B cell (primary cell): ENCODE measurements around the gene TEX14. TPM values are rescaled to one million over a fixed set of nuclear protein-coding genes. Genes with fewer than 3 reads are reported as not detected.
A peak's percentile ranks its signal among the peaks of the same experiment; 100 is the strongest.

Source experiments
- ATAC-seq: fragments of 200-7000 bp; cut with Tn5 transposase; one replicate; pipeline ENCODE4 v1.10.0; 2021; ENCODE audit warnings: low read depth, mild to moderate bottlenecking, moderate number of reproducible peaks, moderate library complexity
- CTCF ChIA-PET: fragments of 350-600 bp; sonication (Branson Sonifier 250); formaldehyde crosslinking; loops from one replicate; lab custom pipeline; 2021; ENCODE audit warnings: antibody characterized with exemption, inconsistent platforms; lab: Charles Lee
- POLR2A ChIA-PET: fragments of 350-600 bp; sonication (Branson Sonifier 250); formaldehyde crosslinking; loops from one replicate; lab custom pipeline; 2021; ENCODE audit warnings: antibody characterized with exemption; lab: Charles Lee
- DNase-seq: peaks from one replicate; pipeline ENCODE4 v3.0.0; 2013
- H2AFZ ChIP-seq: 2 replicates; pipeline ENCODE4 v1.6.1; 2012; ENCODE audit warnings: mild to moderate bottlenecking, low read depth, low read length; ENCODE audit not compliant: insufficient read depth, poor library complexity, severe bottlenecking
- H3K27ac ChIP-seq, 2 donors: 1 replicate in 1 of 2; 2 replicates in 1 of 2; pipeline ENCODE4 v1.5.1; 2012 to 2013; ENCODE audit warnings: low read length in 2 of 2, mild to moderate bottlenecking in 2 of 2, moderate library complexity in 1 of 2
- H3K27me3 ChIP-seq, 4 experiments: fragments of 200-600 bp in 1 of 4; sonication (generic) in 1 of 4; replicated peaks in 1 of 4; 1 replicate in 2 of 4; 2 replicates in 2 of 4; pipeline versions ENCODE4 v1.6.1 to v1.7.0; 2013 to 2016; ENCODE audit warnings: low read length in 3 of 4, mild to moderate bottlenecking in 2 of 4, mixed read lengths in 1 of 4, moderate library complexity in 1 of 4; ENCODE audit not compliant: insufficient read depth in 4 of 4, control insufficient read depth in 3 of 4; ENCODE audit errors: control extremely low read depth in 1 of 4
- H3K36me3 ChIP-seq, 2 experiments: replicated peaks in 1 of 2; 1 replicate in 1 of 2; 2 replicates in 1 of 2; pipeline versions ENCODE4 v1.6.1 to v1.7.1; 2013; ENCODE audit warnings: low read length in 1 of 2; ENCODE audit not compliant: insufficient read depth in 2 of 2, control insufficient read depth in 1 of 2; ENCODE audit errors: control extremely low read depth in 1 of 2, extremely low read depth in 1 of 2
- H3K4me1 ChIP-seq, 2 donors: fragments of 200-600 bp in 1 of 2; sonication (generic) in 1 of 2; 1 replicate in 1 of 2; 2 replicates in 1 of 2; pipeline versions ENCODE4 v1.5.1 to v1.6.1; 2013 to 2017; ENCODE audit warnings: low read length in 2 of 2; ENCODE audit not compliant: control insufficient read depth in 2 of 2, insufficient read depth in 2 of 2
- H3K4me2 ChIP-seq: replicated peaks from 2 replicates; pipeline ENCODE3; 2012; ENCODE audit warnings: mild to moderate bottlenecking, low read depth, low read length; ENCODE audit not compliant: poor library complexity, severe bottlenecking
- H3K4me3 ChIP-seq, 5 experiments: fragments of 200-600 bp in 1 of 5; sonication (generic) in 1 of 5; 1 replicate in 3 of 5; 2 replicates in 2 of 5; pipeline versions ENCODE4 v1.5.1 to v1.7.0; 2011 to 2016; ENCODE audit warnings: low read length in 4 of 5, mild to moderate bottlenecking in 4 of 5, low read depth in 2 of 5, control low read depth in 1 of 5, moderate library complexity in 1 of 5; ENCODE audit not compliant: insufficient read depth in 1 of 5; ENCODE audit errors: control extremely low read depth in 1 of 5, extremely low read depth in 1 of 5
- H3K79me2 ChIP-seq: fragments of 200-600 bp; sonication (generic); one replicate; pipeline ENCODE4 v1.6.0; 2016; ENCODE audit warnings: low read length; ENCODE audit not compliant: control insufficient read depth, insufficient read depth
- H3K9ac ChIP-seq: fragments of 200-600 bp; sonication (generic); 2 replicates; pipeline ENCODE4 v1.6.1; 2017; ENCODE audit warnings: mild to moderate bottlenecking, low read length, moderate library complexity
- H3K9me3 ChIP-seq, 3 donors: one replicate each; pipeline versions ENCODE4 v1.6.1 to v1.7.1; 2013; ENCODE audit warnings: low read length in 2 of 3; ENCODE audit not compliant: control insufficient read depth in 2 of 3, insufficient read depth in 1 of 3; ENCODE audit errors: control extremely low read depth in 1 of 3
- H4K20me1 ChIP-seq: 2 replicates; pipeline ENCODE4 v1.6.0; 2012; ENCODE audit warnings: mild to moderate bottlenecking, low read length; ENCODE audit not compliant: insufficient read depth, control insufficient read depth, poor library complexity, severe bottlenecking
- H3K27ac Mint-ChIP-seq: one replicate; pipeline ENCODE4 v1.8.0; 2021; ENCODE audit warnings: mixed read lengths
- H3K27me3 Mint-ChIP-seq: one replicate; pipeline ENCODE4 v1.8.0; 2021; ENCODE audit warnings: mixed read lengths
- H3K4me1 Mint-ChIP-seq: one replicate; pipeline ENCODE4 v1.8.0; 2021; ENCODE audit warnings: mixed read lengths
- H3K4me3 Mint-ChIP-seq: one replicate; pipeline ENCODE4 v1.8.0; 2021; ENCODE audit warnings: mixed read lengths
- H3K9me3 Mint-ChIP-seq: one replicate; pipeline ENCODE4 v1.8.0; 2022; ENCODE audit warnings: mixed read lengths; ENCODE audit not compliant: insufficient read depth
- CTCF ChIP-seq: fragments of 200-600 bp; IDR thresholded peaks from one replicate; pipeline ENCODE4 v1.8.0; 2022; ENCODE audit warnings: antibody characterized with exemption, mild to moderate bottlenecking
- EZH2 ChIP-seq: IDR thresholded peaks from 2 replicates; pipeline ENCODE4 v1.6.1; 2012; ENCODE audit warnings: borderline replicate concordance, low read depth, mild to moderate bottlenecking, moderate library complexity, low read length; ENCODE audit not compliant: insufficient read depth, poor library complexity, severe bottlenecking
- WGBS: methylation state at CpG from one replicate; pipeline ENCODE4 v1.1.5; 2013; ENCODE audit warnings: missing lambda C conversion rate; ENCODE audit not compliant: insufficient coverage; 5-methylcytosine and 5-hydroxymethylcytosine counted together
- intact Hi-C: fragments of 100-400 bp; cut with micrococcal nuclease; formaldehyde crosslinking; loops from one replicate; pipeline ENCODE4 v1.10.0; 2022
- polyA plus RNA-seq: library from polyadenylated mRNA; depleted of rRNA; stranded (reverse); fragments of >200 nt; gene quantifications from 2 replicates; pipeline ENCODE4 v1.2.3, GENCODE V29; 2012
- total RNA-seq, 2 donors: library from RNA; stranded (reverse); fragments of 120-200 nt in 1 of 2; gene quantifications; 1 replicate in 1 of 2; 2 replicates in 1 of 2; pipeline versions ENCODE4 v1.2.3 to v1.2.4, GENCODE V29; 2013 to 2022

The TEX14 gene
- total and polyA plus RNA-seq, 2 donors (not counting 1 experiment from before 2014, with no cell fraction given) = 0.10 to 0.20 TPM

- Mint-ChIP-seq H3K4me3 (no peak overlapping the region), H3K27me3 (no peaks in the 10 kb centered on the region), H3K4me1 (peaks cover 51% of the 10 kb centered on the region), H3K9me3 (no peaks in the 10 kb centered on the region), H3K27ac (peak overlapping the region; percentile 15)
- CTCF ChIA-PET = no interaction called here
- H3K36me3 ChIP-seq = peaks cover 8 to 78% of the 10 kb centered on the region in 2 experiments
- no peaks in the 10 kb centered on the region for H3K9me3 ChIP-seq
- no peak overlapping the region for H3K4me2 ChIP-seq
- 97% methylated on average over 9 of the region's 10 CpGs for WGBS
- DNase-seq (no peak), ATAC-seq (no peak)
- H3K27ac ChIP-seq = no peak overlapping the region
- no peak for TF ChIP-seq CTCF
- no peak for TF ChIP-seq EZH2
- H3K4me1 ChIP-seq = peaks cover 27 to 47% of the 10 kb centered on the region in 2 donors
- H3K27me3 ChIP-seq = no peaks in the 10 kb centered on the region
- intact Hi-C loops = no loop called here
- H2AFZ ChIP-seq = no peak overlapping the region
- peaks cover 19% of the 10 kb centered on the region for H4K20me1 ChIP-seq
- H3K4me3 ChIP-seq = no peak overlapping the region
- H3K9ac ChIP-seq = no peak overlapping the region
- H3K79me2 ChIP-seq = peaks cover 51% of the 10 kb centered on the region
- POLR2A ChIA-PET = no interaction called here
Observed at GRCh38 chr17:58508341-58509067, 183.3 kb downstream of the TEX14 start.

DNA sequence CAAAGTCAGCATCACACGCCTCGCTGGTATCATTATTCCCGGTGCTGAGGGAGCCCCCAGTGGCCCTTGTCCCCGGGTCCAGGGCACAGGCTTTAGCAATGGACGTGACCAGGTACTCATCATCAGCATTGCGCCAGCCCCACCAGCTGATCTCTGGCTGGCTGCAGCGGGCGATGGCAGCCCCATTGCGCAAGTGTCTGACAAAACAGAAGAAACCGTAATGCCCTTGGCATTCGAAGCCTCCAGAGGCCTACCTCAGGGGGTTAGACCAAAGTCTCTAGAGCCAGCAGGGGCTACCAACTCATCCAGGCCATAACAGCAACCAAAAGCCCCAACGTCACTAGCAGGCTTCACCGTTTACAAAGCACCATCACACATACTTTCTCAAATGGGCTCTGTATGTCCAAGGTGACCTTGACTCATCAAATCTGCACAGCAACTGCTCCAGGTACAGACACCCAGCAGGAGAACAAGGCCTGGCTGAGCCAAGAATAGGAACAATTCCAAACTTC is 184.7 kb downstream of the TEX14 start:
- Histone ChIP-seq H3K27me3 (no peaks in the 10 kb centered on the region), H3K36me3 (peaks cover 12 to 84% of the 10 kb centered on the region in 2 experiments), H4K20me1 (peaks cover 5% of the 10 kb centered on the region), H3K9me3 (no peaks in the 10 kb centered on the region), H3K27ac (peak overlapping the region in 1 of 2 donors; percentile 11), H3K4me3 (no peak overlapping the region), H3K4me2 (no peak overlapping the region), H2AFZ (no peak overlapping the region), H3K9ac (no peak overlapping the region), H3K79me2 (peaks cover 40% of the 10 kb centered on the region), H3K4me1 (peaks cover 20 to 39% of the 10 kb centered on the region in 2 donors)
- 98% methylated on average over 13 of the region's 13 CpGs for WGBS
- TF ChIP-seq EZH2 = no peak
- no peak for TF ChIP-seq CTCF
- POLR2A ChIA-PET = no interaction called here
- Mint-ChIP-seq H3K4me3 (no peak overlapping the region), H3K27me3 (no peaks in the 10 kb centered on the region), H3K4me1 (peaks cover 43% of the 10 kb centered on the region), H3K9me3 (no peaks in the 10 kb centered on the region), H3K27ac (peak overlapping the region; percentile 13)
- CTCF ChIA-PET = interaction anchor here (1.6 kb wide), 1 partner anchor 19 kb away, joined by 6 read pairs; the partner anchor contains the start of gene HSF5
- intact Hi-C loops = no loop called here
- no peak for DNase-seq
- ATAC-seq = no peak
